ENCODE measurements around the gene ASPM.
A peak's percentile ranks its signal among the peaks of the same experiment; 100 is the strongest.

Gene ASPM

DNA sequence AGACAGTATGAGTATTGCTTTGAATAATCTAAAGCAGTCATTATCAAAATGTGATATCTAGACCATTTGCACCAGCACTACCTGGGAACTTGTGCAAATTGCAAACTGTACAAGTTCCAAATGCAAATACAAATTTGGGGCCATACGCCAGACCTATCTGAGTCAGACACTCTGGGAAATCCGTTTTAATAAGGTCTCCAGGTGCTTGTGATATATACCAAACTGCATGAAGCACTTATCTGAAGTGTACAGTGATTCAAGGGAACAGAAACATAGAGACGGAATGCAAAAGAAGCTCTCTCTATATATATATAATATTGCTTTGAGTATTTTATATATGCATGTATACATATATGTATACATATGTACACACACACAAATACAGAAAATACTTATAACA is 36.2 kb upstream of the ASPM start:
- TF ChIP-seq, protein P1, sequence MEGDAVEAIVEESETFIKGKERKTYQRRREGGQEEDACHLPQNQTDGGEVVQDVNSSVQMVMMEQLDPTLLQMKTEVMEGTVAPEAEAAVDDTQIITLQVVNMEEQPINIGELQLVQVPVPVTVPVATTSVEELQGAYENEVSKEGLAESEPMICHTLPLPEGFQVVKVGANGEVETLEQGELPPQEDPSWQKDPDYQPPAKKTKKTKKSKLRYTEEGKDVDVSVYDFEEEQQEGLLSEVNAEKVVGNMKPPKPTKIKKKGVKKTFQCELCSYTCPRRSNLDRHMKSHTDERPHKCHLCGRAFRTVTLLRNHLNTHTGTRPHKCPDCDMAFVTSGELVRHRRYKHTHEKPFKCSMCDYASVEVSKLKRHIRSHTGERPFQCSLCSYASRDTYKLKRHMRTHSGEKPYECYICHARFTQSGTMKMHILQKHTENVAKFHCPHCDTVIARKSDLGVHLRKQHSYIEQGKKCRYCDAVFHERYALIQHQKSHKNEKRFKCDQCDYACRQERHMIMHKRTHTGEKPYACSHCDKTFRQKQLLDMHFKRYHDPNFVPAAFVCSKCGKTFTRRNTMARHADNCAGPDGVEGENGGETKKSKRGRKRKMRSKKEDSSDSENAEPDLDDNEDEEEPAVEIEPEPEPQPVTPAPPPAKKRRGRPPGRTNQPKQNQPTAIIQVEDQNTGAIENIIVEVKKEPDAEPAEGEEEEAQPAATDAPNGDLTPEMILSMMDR (IDR thresholded peaks at IDR 0.05), result no peak
- Histone ChIP-seq H3K4me3 (ENCODE audit: low read depth, low read length) (no peak overlapping the region), H3K4me2 (ENCODE audit: low read length) (no peak overlapping the region), H2AFZ (no peak overlapping the region), H3K9ac (no peak overlapping the region), H3K36me3 (ENCODE audit: control insufficient read depth, insufficient read depth, low read length) (no peaks in the 10 kb centered on the region), H3K4me1 (no peaks in the 10 kb centered on the region), H3K9me3 (ENCODE audit: control insufficient read depth, low read length) (no peaks in the 10 kb centered on the region), H3K27ac (no peak overlapping the region), H3K79me2 (no peaks in the 10 kb centered on the region), H3K27me3 (ENCODE audit: control insufficient read depth, insufficient read depth, low read length) (no peaks in the 10 kb centered on the region)

- Histone ChIP-seq H3K9me3 (ENCODE audit: control insufficient read depth, low read length) (no peaks in the 10 kb centered on the region), H3K27ac (no peak overlapping the region), H2AFZ (no peak overlapping the region), H3K4me3 (ENCODE audit: low read depth, low read length) (no peak overlapping the region), H3K4me1 (no peaks in the 10 kb centered on the region), H3K27me3 (ENCODE audit: control insufficient read depth, insufficient read depth, low read length) (no peaks in the 10 kb centered on the region), H3K4me2 (ENCODE audit: low read length) (no peak overlapping the region), H3K9ac (no peak overlapping the region), H3K79me2 (no peaks in the 10 kb centered on the region), H3K36me3 (ENCODE audit: control insufficient read depth, insufficient read depth, low read length) (no peaks in the 10 kb centered on the region)
- TF ChIP-seq, protein P1 (IDR thresholded peaks at IDR 0.05), result no peak
These were observed 35.5 kb upstream of the ASPM start for GRCh38 chr1:197181982-197182381.

GRCh38 chr1:197180252-197180878 is 33.9 kb upstream of the ASPM start:
- Histone ChIP-seq H3K4me2 (ENCODE audit: low read length) (no peak overlapping the region), H3K4me3 (ENCODE audit: low read depth, low read length) (no peak overlapping the region), H3K4me1 (no peaks in the 10 kb centered on the region), H3K9me3 (ENCODE audit: control insufficient read depth, low read length) (no peaks in the 10 kb centered on the region), H3K9ac (no peak overlapping the region), H3K27ac (no peak overlapping the region), H3K79me2 (no peaks in the 10 kb centered on the region), H2AFZ (no peak overlapping the region), H3K36me3 (ENCODE audit: control insufficient read depth, insufficient read depth, low read length) (no peaks in the 10 kb centered on the region), H3K27me3 (ENCODE audit: control insufficient read depth, insufficient read depth, low read length) (no peaks in the 10 kb centered on the region)
- TF ChIP-seq, protein P1 (IDR thresholded peaks at IDR 0.05), result peak; percentile 50

GRCh38 chr1:197178998-197179397 is 32.5 kb upstream of the ASPM start:
- H3K9me3 ChIP-seq (ENCODE audit: control insufficient read depth, low read length), result no peaks in the 10 kb centered on the region
- no peak overlapping the region for H2AFZ ChIP-seq
- H3K4me2 ChIP-seq (ENCODE audit: low read length), result no peak overlapping the region
- H3K9ac ChIP-seq, result no peak overlapping the region
- H3K36me3 ChIP-seq (ENCODE audit: control insufficient read depth, insufficient read depth, low read length), result no peaks in the 10 kb centered on the region
- no peaks in the 10 kb centered on the region for H3K79me2 ChIP-seq
- H3K27me3 ChIP-seq (ENCODE audit: control insufficient read depth, insufficient read depth, low read length), result no peaks in the 10 kb centered on the region
- H3K4me1 ChIP-seq, result no peaks in the 10 kb centered on the region
- no peak overlapping the region for H3K4me3 ChIP-seq (ENCODE audit: low read depth, low read length)
- no peak overlapping the region for H3K27ac ChIP-seq
- TF ChIP-seq, protein P1 (IDR thresholded peaks at IDR 0.05), result no peak

DNA sequence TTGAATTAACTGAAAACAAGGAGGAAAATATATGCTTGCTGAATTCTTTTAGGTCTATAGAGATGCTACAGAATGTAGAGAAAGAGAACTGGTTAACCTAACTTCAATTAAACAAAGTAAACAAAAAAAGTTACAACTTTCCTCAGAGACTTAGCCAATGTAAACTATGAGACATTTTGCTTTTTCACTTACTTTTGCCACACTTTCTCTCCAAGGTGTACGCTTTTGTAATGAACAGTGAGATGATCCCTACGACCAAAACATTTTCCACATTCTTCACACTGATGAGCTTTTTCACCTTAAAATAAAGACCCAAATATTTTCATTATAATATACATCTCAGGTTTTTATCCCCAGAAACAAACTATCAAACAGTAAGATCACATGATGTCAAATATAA is 28.3 kb upstream of the ASPM start:
- no peak overlapping the region for H3K9ac ChIP-seq
- H3K9me3 ChIP-seq (ENCODE audit: control insufficient read depth, low read length), result no peaks in the 10 kb centered on the region
- H3K27me3 ChIP-seq (ENCODE audit: control insufficient read depth, insufficient read depth, low read length), result no peaks in the 10 kb centered on the region
- no peak overlapping the region for H3K4me3 ChIP-seq (ENCODE audit: low read depth, low read length)
- H3K27ac ChIP-seq, result no peak overlapping the region
- no peak overlapping the region for H2AFZ ChIP-seq
- H3K4me2 ChIP-seq (ENCODE audit: low read length), result no peak overlapping the region
- H3K36me3 ChIP-seq (ENCODE audit: control insufficient read depth, insufficient read depth, low read length), result no peaks in the 10 kb centered on the region
- TF ChIP-seq, protein P1 (IDR thresholded peaks at IDR 0.05), result no peak
- no peaks in the 10 kb centered on the region for H3K79me2 ChIP-seq
- H3K4me1 ChIP-seq, result no peaks in the 10 kb centered on the region

Measured in parathyroid adenoma (tissue), 2 donors.